ENCODE data around the gene PITPNM1.

Gene PITPNM1

GRCh38 chr11:67502328-67502979 is 2.7 kb downstream of the PITPNM1 start:
- DNase-seq: no peak

GRCh38 chr11:67501854-67502253 is 3.3 kb downstream of the PITPNM1 start:
- DNase-seq: no peak

- no peak for DNase-seq
Observed at GRCh38 chr11:67500831-67501715, 4.1 kb downstream of the PITPNM1 start.

- no peak for DNase-seq
Observed at GRCh38 chr11:67500484-67500821, 4.7 kb downstream of the PITPNM1 start.

GRCh38 chr11:67499808-67500483 is 5.2 kb downstream of the PITPNM1 start:
- DNase-seq: no peak

GRCh38 chr11:67498544-67498972 is 6.6 kb downstream of the PITPNM1 start:
- no peak for DNase-seq

GRCh38 chr11:67497656-67498291 is 7.4 kb downstream of the PITPNM1 start:
- DNase-seq: no peak

- DNase-seq: no peak
Observed at GRCh38 chr11:67496113-67496512, 9.1 kb downstream of the PITPNM1 start.

GRCh38 chr11:67495234-67496005 is 9.7 kb downstream of the PITPNM1 start:
- DNase-seq: no peak

- DNase-seq: no peak
Observed at GRCh38 chr11:67494371-67495233, 10.6 kb downstream of the PITPNM1 start.

- DNase-seq: no peak
Observed at GRCh38 chr11:67493548-67494370, 11.4 kb downstream of the PITPNM1 start.

- no peak for DNase-seq
Observed at GRCh38 chr11:67492801-67493547, 12.2 kb downstream of the PITPNM1 start.

- DNase-seq: no peak
Observed at GRCh38 chr11:67492069-67492727, 13.0 kb downstream of the PITPNM1 start.

GRCh38 chr11:67491276-67492068 is 13.7 kb downstream of the PITPNM1 start:
- DNase-seq: no peak

- DNase-seq: no peak
Observed at GRCh38 chr11:67490727-67491065, 14.5 kb downstream of the PITPNM1 start.

GRCh38 chr11:67489885-67490726 is 15.1 kb downstream of the PITPNM1 start:
- DNase-seq: no peak

- DNase-seq: no peak
Observed at GRCh38 chr11:67489203-67489884, 15.8 kb downstream of the PITPNM1 start.

All from NCI-H2171 treated with DMSO at 0.1 percent for 48 hours (cell line).